H9 (cell line): ENCODE results near the gene PRKAR2B. TPM values are rescaled to one million over a fixed set of nuclear protein-coding genes. Genes with fewer than 3 reads are reported as not detected.

Experiments used
- DNase-seq: peaks from one replicate; pipeline ENCODE4 v3.0.0-alpha.2; 2017
- H2AFZ ChIP-seq: one replicate; pipeline ENCODE4 v1.6.1; 2013; ENCODE audit warnings: mild to moderate bottlenecking, low read length, control low read depth, moderate library complexity
- H2AK5ac ChIP-seq: 2 replicates; pipeline ENCODE4 v1.6.1; 2013; ENCODE audit warnings: low read length, control low read depth, mixed read lengths; ENCODE audit not compliant: insufficient read length
- H2BK120ac ChIP-seq: one replicate; pipeline ENCODE4 v1.6.1; 2013; ENCODE audit warnings: low read depth, mild to moderate bottlenecking, low read length, control low read depth, inconsistent platforms; ENCODE audit not compliant: poor library complexity, severe bottlenecking
- H2BK12ac ChIP-seq: 2 replicates; pipeline ENCODE4 v1.6.1; 2013; ENCODE audit warnings: low read length, control low read depth, mixed read lengths, low read depth; ENCODE audit not compliant: insufficient read length
- H2BK15ac ChIP-seq: 2 replicates; pipeline ENCODE4 v1.6.1; 2013; ENCODE audit warnings: low read depth, low read length, control low read depth
- H2BK20ac ChIP-seq: one replicate; pipeline ENCODE4 v1.6.1; 2013; ENCODE audit warnings: low read depth, mild to moderate bottlenecking, low read length, control low read depth, inconsistent platforms; ENCODE audit not compliant: poor library complexity, severe bottlenecking
- H2BK5ac ChIP-seq: 2 replicates; pipeline ENCODE4 v1.6.1; 2013; ENCODE audit warnings: low read length, control low read depth, mixed read lengths; ENCODE audit not compliant: insufficient read length
- H3K14ac ChIP-seq: 2 replicates; pipeline ENCODE4 v1.6.1; 2013; ENCODE audit warnings: low read length, control low read depth; ENCODE audit not compliant: insufficient read depth
- H3K18ac ChIP-seq: 2 replicates; pipeline ENCODE4 v1.6.1; 2013; ENCODE audit warnings: low read depth, mild to moderate bottlenecking, mixed read lengths, low read length, control low read depth; ENCODE audit not compliant: insufficient read length
- H3K23ac ChIP-seq: 2 replicates; pipeline ENCODE4 v1.6.1; 2013; ENCODE audit warnings: low read length, control low read depth, mixed read lengths, low read depth; ENCODE audit not compliant: insufficient read length
- H3K23me2 ChIP-seq: 2 replicates; pipeline ENCODE4 v1.6.1; 2013; ENCODE audit warnings: low read depth, mild to moderate bottlenecking, mixed read lengths, low read length, control low read depth; ENCODE audit not compliant: insufficient read length, poor library complexity, severe bottlenecking
- H3K27ac ChIP-seq: 2 replicates; pipeline ENCODE4 v1.5.1; 2013; ENCODE audit warnings: low read length, control low read depth, mixed read lengths, low read depth; ENCODE audit not compliant: insufficient read length
- H3K27me3 ChIP-seq: 2 replicates; pipeline ENCODE4 v1.6.1; 2013; ENCODE audit warnings: low read length, control low read depth, inconsistent platforms; ENCODE audit not compliant: insufficient read depth
- H3K4ac ChIP-seq: 2 replicates; pipeline ENCODE4 v1.6.1; 2013; ENCODE audit warnings: low read depth, mild to moderate bottlenecking, control low read depth, inconsistent platforms, low read length, moderate library complexity
- H3K4me1 ChIP-seq: 2 replicates; pipeline ENCODE4 v1.6.1; 2013; ENCODE audit warnings: low read length, control low read depth, inconsistent platforms; ENCODE audit not compliant: insufficient read depth
- H3K4me2 ChIP-seq: 2 replicates; pipeline ENCODE4 v1.6.1; 2013; ENCODE audit warnings: low read length, control low read depth, mixed read lengths; ENCODE audit not compliant: insufficient read length, insufficient read depth
- H3K56ac ChIP-seq: 2 replicates; pipeline ENCODE4 v1.6.1; 2013; ENCODE audit warnings: low read depth, mild to moderate bottlenecking, mixed read lengths, low read length, control low read depth; ENCODE audit not compliant: insufficient read length
- H3K79me1 ChIP-seq: 2 replicates; pipeline ENCODE4 v1.6.1; 2013; ENCODE audit warnings: low read depth, mild to moderate bottlenecking, moderate library complexity, low read length, control low read depth, inconsistent platforms; ENCODE audit not compliant: insufficient read depth, poor library complexity, severe bottlenecking
- H3K79me2 ChIP-seq: 2 replicates; pipeline ENCODE4 v1.6.1; 2013; ENCODE audit warnings: low read length, control low read depth, inconsistent platforms; ENCODE audit not compliant: insufficient read depth
- H3K9ac ChIP-seq: 2 replicates; pipeline ENCODE4 v1.6.1; 2013; ENCODE audit warnings: low read length, control low read depth, mixed read lengths; ENCODE audit not compliant: insufficient read length; ENCODE audit errors: extremely low read depth
- H3K9me3 ChIP-seq: one replicate; pipeline ENCODE4 v1.6.1; 2013; ENCODE audit warnings: low read depth, low read length, inconsistent platforms; ENCODE audit not compliant: control insufficient read depth
- H3T11ph ChIP-seq: one replicate; pipeline ENCODE4 v1.6.1; 2013; ENCODE audit warnings: mild to moderate bottlenecking, low read length, control low read depth, inconsistent platforms
- H4K20me1 ChIP-seq: one replicate; pipeline ENCODE4 v1.6.1; 2013; ENCODE audit not compliant: control insufficient read depth, insufficient read length, insufficient read depth
- H4K5ac ChIP-seq: 2 replicates; pipeline ENCODE4 v1.6.1; 2013; ENCODE audit warnings: low read depth, mild to moderate bottlenecking, mixed read lengths, low read length, control low read depth; ENCODE audit not compliant: insufficient read length
- H4K8ac ChIP-seq: replicated peaks from 2 replicates; pipeline ENCODE4 v1.6.1; 2013; ENCODE audit warnings: low read length, control low read depth, mixed read lengths, low read depth; ENCODE audit not compliant: insufficient read length
- H4K91ac ChIP-seq: 2 replicates; pipeline ENCODE4 v1.6.1; 2013; ENCODE audit warnings: low read depth, mild to moderate bottlenecking, moderate library complexity, mixed read lengths, low read length, control low read depth; ENCODE audit not compliant: insufficient read length
- H3K27ac Mint-ChIP-seq, 3 experiments: 2 replicates in 2 of 3; 3 replicates in 1 of 3; pipeline ENCODE4 v1.8.0; 2020 to 2021; ENCODE audit warnings: mixed read lengths in 3 of 3, mild to moderate bottlenecking in 1 of 3, moderate library complexity in 1 of 3
- H3K27me3 Mint-ChIP-seq: 2 replicates; pipeline ENCODE4 v1.8.0; 2021; ENCODE audit warnings: low read depth, mild to moderate bottlenecking, moderate library complexity, mixed read lengths
- H3K36me3 Mint-ChIP-seq, 3 experiments: 2 replicates in 2 of 3; 3 replicates in 1 of 3; pipeline ENCODE4 v1.8.0; 2020 to 2021; ENCODE audit warnings: low read depth in 3 of 3, mixed read lengths in 3 of 3; ENCODE audit not compliant: insufficient read depth in 1 of 3
- H3K4me1 Mint-ChIP-seq, 2 experiments: 2 replicates each; pipeline ENCODE4 v1.8.0; 2020; ENCODE audit warnings: mixed read lengths in 2 of 2
- H3K4me3 Mint-ChIP-seq, 2 experiments: 2 replicates in 1 of 2; 3 replicates in 1 of 2; pipeline ENCODE4 v1.8.0; 2020 to 2021; ENCODE audit warnings: mild to moderate bottlenecking in 2 of 2, mixed read lengths in 2 of 2, moderate library complexity in 1 of 2
- H3K9me3 Mint-ChIP-seq, 2 experiments: 2 replicates in 1 of 2; 3 replicates in 1 of 2; pipeline ENCODE4 v1.8.0; 2020; ENCODE audit warnings: mild to moderate bottlenecking in 2 of 2, mixed read lengths in 2 of 2, moderate library complexity in 1 of 2
- total RNA-seq: library from RNA; stranded (reverse); gene quantifications from 2 replicates; pipeline ENCODE4 v1.2.1, GENCODE V29; 2021
- TF ChIP-seq, protein P1 (sequence below): fragments of 200-600 bp; sonication (generic); conservative IDR thresholded peaks from 3 replicates; pipeline ENCODE4 v1.8.0; 2021; ENCODE audit warnings: antibody characterized with exemption, mild to moderate bottlenecking

Gene PRKAR2B
- total RNA-seq, 1 experiment from 2014 or later: 16.6 TPM

DNA sequence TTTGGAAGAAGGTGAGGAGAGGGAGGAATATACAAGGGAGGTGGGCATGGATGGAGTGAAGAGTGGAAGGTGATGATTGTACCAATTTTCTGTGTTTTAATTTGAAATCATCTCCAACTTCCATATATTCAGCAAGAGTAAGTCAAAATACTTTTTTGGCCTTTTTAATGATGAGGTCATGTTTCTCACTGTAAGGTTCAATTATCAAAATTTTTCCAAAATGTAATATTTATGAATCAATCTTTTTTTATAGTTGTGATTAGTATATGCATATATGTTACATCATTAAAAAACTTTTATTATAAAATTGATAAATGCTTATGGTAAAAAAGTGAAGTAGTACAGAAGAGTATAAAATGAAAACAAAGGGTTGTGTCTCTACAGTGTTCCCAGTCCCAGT lies 40.7 kb downstream of the PRKAR2B start:
- DNase-seq: no peak
- Mint-ChIP-seq H3K4me1 (peaks cover 10 to 15% of the 10 kb centered on the region in 2 experiments), H3K9me3 (no peaks in the 10 kb centered on the region), H3K27ac (no peak overlapping the region), H3K27me3 (no peaks in the 10 kb centered on the region), H3K36me3 (no peaks in the 10 kb centered on the region), H3K4me3 (no peak overlapping the region)
- no peak overlapping the region for H3K27ac ChIP-seq
- no peak overlapping the region for H3K4me2 ChIP-seq
- H3K9me3 ChIP-seq: no peaks in the 10 kb centered on the region
- no peak overlapping the region for H3K18ac ChIP-seq
- peaks cover 3% of the 10 kb centered on the region; the same call in 1 of the 2 replicates for H3K4me1 ChIP-seq
- H3T11ph ChIP-seq: no peak overlapping the region
- no peaks in the 10 kb centered on the region for H3K79me1 ChIP-seq
- no peaks in the 10 kb centered on the region for H3K23me2 ChIP-seq
- H2BK12ac ChIP-seq: no peak overlapping the region
- no peaks in the 10 kb centered on the region for H3K79me2 ChIP-seq
- TF ChIP-seq, protein P1, sequence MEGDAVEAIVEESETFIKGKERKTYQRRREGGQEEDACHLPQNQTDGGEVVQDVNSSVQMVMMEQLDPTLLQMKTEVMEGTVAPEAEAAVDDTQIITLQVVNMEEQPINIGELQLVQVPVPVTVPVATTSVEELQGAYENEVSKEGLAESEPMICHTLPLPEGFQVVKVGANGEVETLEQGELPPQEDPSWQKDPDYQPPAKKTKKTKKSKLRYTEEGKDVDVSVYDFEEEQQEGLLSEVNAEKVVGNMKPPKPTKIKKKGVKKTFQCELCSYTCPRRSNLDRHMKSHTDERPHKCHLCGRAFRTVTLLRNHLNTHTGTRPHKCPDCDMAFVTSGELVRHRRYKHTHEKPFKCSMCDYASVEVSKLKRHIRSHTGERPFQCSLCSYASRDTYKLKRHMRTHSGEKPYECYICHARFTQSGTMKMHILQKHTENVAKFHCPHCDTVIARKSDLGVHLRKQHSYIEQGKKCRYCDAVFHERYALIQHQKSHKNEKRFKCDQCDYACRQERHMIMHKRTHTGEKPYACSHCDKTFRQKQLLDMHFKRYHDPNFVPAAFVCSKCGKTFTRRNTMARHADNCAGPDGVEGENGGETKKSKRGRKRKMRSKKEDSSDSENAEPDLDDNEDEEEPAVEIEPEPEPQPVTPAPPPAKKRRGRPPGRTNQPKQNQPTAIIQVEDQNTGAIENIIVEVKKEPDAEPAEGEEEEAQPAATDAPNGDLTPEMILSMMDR: no peak
- H2BK20ac ChIP-seq: no peak overlapping the region
- H2AFZ ChIP-seq: no peak overlapping the region
- no peak overlapping the region for H2BK15ac ChIP-seq
- H3K9ac ChIP-seq: no peak overlapping the region
- no peak overlapping the region for H4K5ac ChIP-seq
- H3K14ac ChIP-seq: no peak overlapping the region
- H4K91ac ChIP-seq: no peak overlapping the region
- no peak overlapping the region for H4K8ac ChIP-seq
- H3K23ac ChIP-seq: no peak overlapping the region
- no peak overlapping the region for H2BK5ac ChIP-seq
- H4K20me1 ChIP-seq: no peaks in the 10 kb centered on the region
- H2AK5ac ChIP-seq: no peak overlapping the region
- no peak overlapping the region for H2BK120ac ChIP-seq
- no peak overlapping the region for H3K56ac ChIP-seq
- H3K4ac ChIP-seq: no peak overlapping the region
- H3K27me3 ChIP-seq: no peaks in the 10 kb centered on the region
